ENCODE measurements around the gene BFSP2.

BFSP2 gene

DNA sequence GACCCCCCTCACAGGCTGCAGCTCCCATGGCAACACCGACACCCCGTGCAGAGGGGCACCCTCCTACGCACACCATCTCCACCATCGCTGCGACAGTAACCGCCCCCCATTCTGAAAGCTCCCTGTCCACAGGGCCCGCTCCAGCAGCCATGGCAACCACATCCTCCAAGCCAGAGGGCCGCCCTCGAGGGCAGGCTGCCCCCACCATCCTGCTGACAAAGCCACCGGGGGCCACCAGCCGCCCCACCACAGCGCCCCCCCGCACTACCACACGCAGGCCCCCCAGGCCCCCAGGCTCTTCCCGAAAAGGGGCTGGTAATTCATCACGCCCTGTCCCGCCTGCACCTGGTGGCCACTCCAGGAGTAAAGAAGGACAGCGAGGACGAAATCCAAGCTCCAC is 19.9 kb upstream of the BFSP2 start:
- Histone ChIP-seq H3K9me2 (ENCODE audit: low read depth, low read length) (no peaks in the 10 kb centered on the region), H3F3A (ENCODE audit: insufficient read depth, low read length) (no peaks in the 10 kb centered on the region), H3K4me2 (ENCODE audit: low read length) (no peak overlapping the region), H3K4me1 (ENCODE audit: insufficient read depth, low read length, severe bottlenecking) (no peaks in the 10 kb centered on the region), H3K4me3 (ENCODE audit: low read depth, low read length, poor library complexity, severe bottlenecking) (no peak overlapping the region), H3K36me3 (ENCODE audit: insufficient read depth, low read length) (no peaks in the 10 kb centered on the region), H3K9me3 (ENCODE audit: low read length) (no peaks in the 10 kb centered on the region), H3K9ac (ENCODE audit: low read length) (no peak overlapping the region), H2AFZ (ENCODE audit: low read length) (no peak overlapping the region), H3K27me3 (ENCODE audit: insufficient read depth, low read length) (no peaks in the 10 kb centered on the region), H4K20me1 (ENCODE audit: insufficient read depth, low read length) (no peaks in the 10 kb centered on the region), H3K27ac (ENCODE audit: low read depth, low read length, poor library complexity, severe bottlenecking) (no peak overlapping the region), H3K79me2 (ENCODE audit: insufficient read depth, low read length) (no peaks in the 10 kb centered on the region)
- TF ChIP-seq EZH2 (IDR thresholded peaks at IDR 0.05; ENCODE audit: borderline replicate concordance, low read length) = no peak
- TF ChIP-seq, protein P1, sequence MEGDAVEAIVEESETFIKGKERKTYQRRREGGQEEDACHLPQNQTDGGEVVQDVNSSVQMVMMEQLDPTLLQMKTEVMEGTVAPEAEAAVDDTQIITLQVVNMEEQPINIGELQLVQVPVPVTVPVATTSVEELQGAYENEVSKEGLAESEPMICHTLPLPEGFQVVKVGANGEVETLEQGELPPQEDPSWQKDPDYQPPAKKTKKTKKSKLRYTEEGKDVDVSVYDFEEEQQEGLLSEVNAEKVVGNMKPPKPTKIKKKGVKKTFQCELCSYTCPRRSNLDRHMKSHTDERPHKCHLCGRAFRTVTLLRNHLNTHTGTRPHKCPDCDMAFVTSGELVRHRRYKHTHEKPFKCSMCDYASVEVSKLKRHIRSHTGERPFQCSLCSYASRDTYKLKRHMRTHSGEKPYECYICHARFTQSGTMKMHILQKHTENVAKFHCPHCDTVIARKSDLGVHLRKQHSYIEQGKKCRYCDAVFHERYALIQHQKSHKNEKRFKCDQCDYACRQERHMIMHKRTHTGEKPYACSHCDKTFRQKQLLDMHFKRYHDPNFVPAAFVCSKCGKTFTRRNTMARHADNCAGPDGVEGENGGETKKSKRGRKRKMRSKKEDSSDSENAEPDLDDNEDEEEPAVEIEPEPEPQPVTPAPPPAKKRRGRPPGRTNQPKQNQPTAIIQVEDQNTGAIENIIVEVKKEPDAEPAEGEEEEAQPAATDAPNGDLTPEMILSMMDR (IDR thresholded peaks at IDR 0.05; ENCODE audit: low read length) = no peak

DNA sequence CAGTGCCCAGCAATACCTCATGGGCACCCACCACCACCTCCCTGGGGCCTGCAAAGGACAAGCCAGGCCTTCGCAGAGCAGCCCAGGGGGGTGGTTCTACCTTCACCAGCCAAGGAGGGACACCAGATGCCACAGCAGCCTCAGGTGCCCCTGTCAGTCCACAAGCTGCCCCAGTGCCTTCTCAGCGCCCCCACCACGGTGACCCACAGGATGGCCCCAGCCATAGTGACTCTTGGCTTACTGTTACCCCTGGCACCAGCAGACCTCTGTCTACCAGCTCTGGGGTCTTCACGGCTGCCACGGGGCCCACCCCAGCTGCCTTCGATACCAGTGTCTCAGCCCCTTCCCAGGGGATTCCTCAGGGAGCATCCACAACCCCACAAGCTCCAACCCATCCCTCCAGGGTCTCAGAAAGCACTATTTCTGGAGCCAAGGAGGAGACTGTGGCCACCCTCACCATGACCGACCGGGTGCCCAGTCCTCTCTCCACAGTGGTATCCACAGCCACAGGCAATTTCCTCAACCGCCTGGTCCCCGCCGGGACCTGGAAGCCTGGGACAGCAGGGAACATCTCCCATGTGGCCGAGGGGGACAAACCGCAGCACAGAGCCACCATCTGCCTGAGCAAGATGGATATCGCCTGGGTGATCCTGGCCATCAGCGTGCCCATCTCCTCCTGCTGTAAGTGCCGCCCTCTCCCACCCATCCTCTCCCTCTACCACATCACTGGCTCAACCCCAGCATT is 19.2 kb upstream of the BFSP2 start:
- H3F3A ChIP-seq (ENCODE audit: insufficient read depth, low read length) = no peaks in the 10 kb centered on the region
- H3K4me2 ChIP-seq (ENCODE audit: low read length) = no peak overlapping the region
- no peaks in the 10 kb centered on the region for H3K79me2 ChIP-seq (ENCODE audit: insufficient read depth, low read length)
- no peak overlapping the region for H3K4me3 ChIP-seq (ENCODE audit: low read depth, low read length, poor library complexity, severe bottlenecking)
- no peak overlapping the region for H2AFZ ChIP-seq (ENCODE audit: low read length)
- H3K9me3 ChIP-seq (ENCODE audit: low read length) = no peaks in the 10 kb centered on the region
- H3K9ac ChIP-seq (ENCODE audit: low read length) = no peak overlapping the region
- no peaks in the 10 kb centered on the region for H3K27me3 ChIP-seq (ENCODE audit: insufficient read depth, low read length)
- TF ChIP-seq, protein P1 (IDR thresholded peaks at IDR 0.05; ENCODE audit: low read length) = no peak
- no peak for TF ChIP-seq EZH2 (IDR thresholded peaks at IDR 0.05; ENCODE audit: borderline replicate concordance, low read length)
- no peaks in the 10 kb centered on the region for H3K4me1 ChIP-seq (ENCODE audit: insufficient read depth, low read length, severe bottlenecking)
- no peaks in the 10 kb centered on the region for H3K9me2 ChIP-seq (ENCODE audit: low read depth, low read length)
- no peak overlapping the region for H3K27ac ChIP-seq (ENCODE audit: low read depth, low read length, poor library complexity, severe bottlenecking)
- no peaks in the 10 kb centered on the region for H3K36me3 ChIP-seq (ENCODE audit: insufficient read depth, low read length)
- H4K20me1 ChIP-seq (ENCODE audit: insufficient read depth, low read length) = no peaks in the 10 kb centered on the region

DNA sequence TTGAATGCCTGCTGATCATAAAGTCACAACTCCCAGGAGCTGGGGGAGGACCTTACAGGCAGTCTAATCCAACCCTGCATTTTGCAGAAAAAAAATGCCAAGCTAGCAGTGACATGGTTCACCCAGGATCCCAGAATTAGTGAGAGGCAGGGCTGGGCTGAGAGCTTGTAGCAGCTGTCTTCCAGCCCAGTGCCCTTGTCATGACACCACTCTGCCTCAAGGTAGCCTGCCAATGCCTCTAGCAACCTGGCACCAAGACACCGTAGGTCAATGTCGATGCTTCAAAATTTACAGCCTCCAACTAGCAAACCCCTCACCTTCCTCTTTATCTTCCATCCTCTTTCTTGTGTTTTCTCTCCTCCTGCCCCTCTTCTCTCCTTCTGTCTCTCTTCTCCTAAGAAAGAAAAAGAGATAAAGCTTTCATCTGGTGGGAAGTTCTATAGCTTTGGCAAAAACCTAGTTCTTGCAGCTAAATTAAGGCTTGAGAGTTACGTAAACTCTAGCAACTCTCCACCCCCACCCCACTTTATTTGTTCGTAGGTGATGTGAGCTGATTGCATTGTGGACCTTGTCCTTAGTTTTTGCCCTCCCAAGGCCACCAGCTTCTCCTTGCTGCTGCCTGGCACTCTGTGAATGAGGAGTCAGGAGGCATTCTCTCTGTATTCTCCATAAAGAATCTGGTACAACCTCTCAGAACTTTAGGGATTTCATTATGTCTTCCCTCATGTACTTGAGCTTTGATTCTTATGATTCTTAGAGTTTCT is 18.3 kb upstream of the BFSP2 start:
- Histone ChIP-seq H3K9me2 (ENCODE audit: low read depth, low read length) (no peaks in the 10 kb centered on the region), H3K4me1 (ENCODE audit: insufficient read depth, low read length, severe bottlenecking) (no peaks in the 10 kb centered on the region), H3F3A (ENCODE audit: insufficient read depth, low read length) (no peaks in the 10 kb centered on the region), H3K27me3 (ENCODE audit: insufficient read depth, low read length) (no peaks in the 10 kb centered on the region), H3K27ac (ENCODE audit: low read depth, low read length, poor library complexity, severe bottlenecking) (no peak overlapping the region), H2AFZ (ENCODE audit: low read length) (no peak overlapping the region), H4K20me1 (ENCODE audit: insufficient read depth, low read length) (no peaks in the 10 kb centered on the region), H3K9me3 (ENCODE audit: low read length) (no peaks in the 10 kb centered on the region), H3K4me3 (ENCODE audit: low read depth, low read length, poor library complexity, severe bottlenecking) (no peak overlapping the region), H3K4me2 (ENCODE audit: low read length) (no peak overlapping the region), H3K36me3 (ENCODE audit: insufficient read depth, low read length) (no peaks in the 10 kb centered on the region), H3K79me2 (ENCODE audit: insufficient read depth, low read length) (no peaks in the 10 kb centered on the region), H3K9ac (ENCODE audit: low read length) (no peak overlapping the region)
- TF ChIP-seq, protein P1 (IDR thresholded peaks at IDR 0.05; ENCODE audit: low read length) = no peak
- no peak for TF ChIP-seq EZH2 (IDR thresholded peaks at IDR 0.05; ENCODE audit: borderline replicate concordance, low read length)
